IPS-18c (cell line): Measurements from ENCODE around the gene GRIN1.

Experiments used
- H3K4me3 ChIP-seq: 2 replicates; pipeline ENCODE4 v1.7.0; 2013; ENCODE audit warnings: low read depth, mild to moderate bottlenecking, low read length, moderate library complexity; ENCODE audit not compliant: insufficient read depth
- H3K9me3 ChIP-seq: one replicate; pipeline ENCODE4 v1.6.1; 2013; ENCODE audit warnings: mild to moderate bottlenecking, low read length, moderate library complexity; ENCODE audit not compliant: control insufficient read depth, insufficient read depth

The GRIN1 gene

DNA sequence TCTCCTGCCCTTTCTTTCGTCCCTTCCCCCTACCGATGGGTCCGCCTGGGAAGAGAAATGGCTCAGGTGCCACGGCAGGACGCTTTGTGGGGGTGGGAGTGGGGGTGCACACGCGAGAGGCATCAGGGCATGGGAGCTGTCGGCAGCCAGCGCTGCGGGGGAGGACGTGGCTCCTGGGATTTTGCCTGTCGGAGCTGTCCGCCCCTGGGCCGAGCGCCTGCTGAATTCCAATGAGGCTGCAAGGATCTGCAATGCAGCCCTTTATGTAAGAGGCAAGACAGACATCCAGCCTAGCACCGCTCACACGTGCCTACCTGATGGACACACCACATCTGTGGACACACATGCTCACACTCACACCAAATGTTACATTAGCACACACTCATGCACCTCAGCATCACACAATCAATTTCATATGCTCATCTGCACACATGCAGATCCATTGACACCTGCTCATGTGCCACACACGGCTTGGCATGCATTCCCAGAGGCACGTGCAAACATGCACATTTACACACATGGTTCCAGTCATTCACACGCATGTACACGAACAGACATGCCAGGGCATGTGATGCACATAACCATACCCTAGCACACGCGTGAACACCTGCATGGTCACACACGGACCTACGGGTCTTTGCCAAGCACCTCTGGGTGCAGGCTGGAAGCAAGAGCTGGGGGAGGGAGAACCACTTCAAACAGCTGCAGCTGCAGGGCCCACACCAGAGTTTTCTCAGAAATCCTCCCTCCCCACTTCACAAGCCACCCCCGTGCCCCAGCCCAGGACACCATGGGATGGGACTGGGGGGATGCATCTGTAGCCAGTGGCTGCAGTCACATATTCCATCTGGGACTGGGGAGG lies 1.4 kb downstream of the GRIN1 start:
- Histone ChIP-seq H3K9me3 (peaks cover 5% of the 10 kb centered on the region), H3K4me3 (no peak overlapping the region)

DNA sequence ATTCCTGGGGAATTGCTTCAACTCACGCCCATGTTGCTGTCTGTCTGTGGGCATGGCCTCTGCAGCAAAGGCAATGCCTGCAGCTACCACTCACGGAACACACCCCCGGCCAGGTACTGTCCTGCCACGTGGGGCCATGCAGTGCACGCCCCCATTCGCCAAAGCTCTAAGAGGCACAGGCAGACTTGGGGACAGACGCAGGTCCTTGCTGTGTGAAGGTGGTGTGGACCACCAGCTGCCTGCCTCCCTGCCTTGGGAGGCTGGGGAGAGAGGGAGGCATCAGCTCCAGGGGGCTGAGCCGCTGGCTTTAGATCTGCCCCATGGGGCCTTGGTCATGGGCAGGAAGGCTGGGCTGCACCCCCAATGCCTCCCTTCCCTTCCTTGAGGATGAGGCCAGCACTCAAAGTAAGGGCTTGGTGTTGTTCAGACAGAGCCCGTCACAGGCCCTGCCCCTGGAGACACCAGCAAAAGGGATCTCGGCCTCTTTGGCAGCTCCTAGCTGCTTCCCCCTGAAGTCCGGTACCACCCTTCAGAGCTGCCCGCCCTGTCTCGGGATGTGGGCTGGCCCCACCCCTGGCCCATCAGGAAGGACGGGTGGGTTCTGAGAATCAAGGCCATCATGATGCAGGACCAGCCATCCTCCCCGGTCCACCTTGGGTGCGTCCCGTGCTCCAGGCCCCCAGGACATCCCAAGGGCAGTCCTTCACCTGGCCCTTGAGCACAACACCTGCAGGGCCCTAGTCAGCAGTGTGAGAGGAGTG lies 2.3 kb downstream of the GRIN1 start:
- H3K9me3 ChIP-seq = peaks cover 5% of the 10 kb centered on the region
- no peak overlapping the region for H3K4me3 ChIP-seq

DNA sequence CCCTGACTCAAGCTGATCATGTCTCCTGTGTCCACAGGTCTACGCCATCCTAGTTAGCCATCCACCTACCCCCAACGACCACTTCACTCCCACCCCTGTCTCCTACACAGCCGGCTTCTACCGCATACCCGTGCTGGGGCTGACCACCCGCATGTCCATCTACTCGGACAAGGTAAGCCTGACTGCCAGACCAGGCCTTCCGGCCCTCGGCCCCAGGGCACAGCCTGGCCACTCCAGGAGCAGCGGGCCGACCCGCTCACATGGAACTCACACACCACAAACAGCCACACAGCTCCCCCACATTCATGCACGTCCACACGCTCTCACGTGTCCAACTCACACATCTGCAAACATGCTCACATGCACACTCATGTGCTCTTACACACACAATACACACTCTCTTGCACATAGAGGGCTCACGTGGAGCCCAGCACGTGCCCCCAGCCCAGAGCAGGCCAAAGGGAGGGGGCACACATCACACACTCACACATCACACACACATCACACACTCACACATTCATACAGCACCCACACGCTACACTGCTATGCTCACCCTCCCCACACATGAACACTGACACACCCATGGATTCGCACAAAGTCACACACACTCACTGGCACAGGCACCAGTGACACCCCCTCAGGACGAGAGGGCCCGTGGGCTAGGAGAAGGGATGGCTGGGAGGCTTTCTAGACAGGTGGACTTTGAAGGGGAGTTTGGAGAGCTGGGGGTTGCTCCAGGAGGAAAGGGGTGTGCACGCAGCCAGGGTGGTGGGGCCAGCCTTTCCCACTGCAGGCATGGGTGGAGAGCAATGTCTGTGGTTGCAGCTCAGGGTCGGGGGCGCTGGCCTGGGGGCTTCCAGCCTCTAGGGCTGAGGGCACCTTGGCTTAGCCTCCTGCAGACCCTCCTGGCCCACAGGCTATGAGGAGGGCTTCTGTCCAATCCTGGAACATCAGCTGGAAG lies 3.3 kb downstream of the GRIN1 start:
- Histone ChIP-seq H3K9me3 (peaks cover 5% of the 10 kb centered on the region), H3K4me3 (no peak overlapping the region)

DNA sequence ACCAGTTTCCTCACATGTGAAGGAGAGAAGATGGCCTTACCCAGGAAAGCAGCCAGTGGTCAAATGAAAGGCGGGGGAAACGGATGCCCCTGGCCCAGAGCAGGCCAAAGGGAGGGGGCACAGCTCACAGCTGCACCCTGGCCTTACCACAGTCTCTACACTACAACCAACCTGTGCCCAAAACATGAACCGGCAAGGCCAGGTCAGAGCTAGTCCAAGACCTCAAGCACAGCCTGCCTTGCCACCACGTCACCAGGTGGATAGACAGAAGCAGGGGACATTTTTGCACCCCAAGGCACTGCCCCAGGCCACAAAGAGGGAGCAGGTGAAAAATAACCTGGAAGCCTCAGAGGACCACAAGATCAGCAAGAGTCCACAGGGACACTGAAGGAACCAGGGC lies 4.5 kb downstream of the GRIN1 start:
- no peak overlapping the region for H3K4me3 ChIP-seq
- peaks cover 5% of the 10 kb centered on the region for H3K9me3 ChIP-seq

DNA sequence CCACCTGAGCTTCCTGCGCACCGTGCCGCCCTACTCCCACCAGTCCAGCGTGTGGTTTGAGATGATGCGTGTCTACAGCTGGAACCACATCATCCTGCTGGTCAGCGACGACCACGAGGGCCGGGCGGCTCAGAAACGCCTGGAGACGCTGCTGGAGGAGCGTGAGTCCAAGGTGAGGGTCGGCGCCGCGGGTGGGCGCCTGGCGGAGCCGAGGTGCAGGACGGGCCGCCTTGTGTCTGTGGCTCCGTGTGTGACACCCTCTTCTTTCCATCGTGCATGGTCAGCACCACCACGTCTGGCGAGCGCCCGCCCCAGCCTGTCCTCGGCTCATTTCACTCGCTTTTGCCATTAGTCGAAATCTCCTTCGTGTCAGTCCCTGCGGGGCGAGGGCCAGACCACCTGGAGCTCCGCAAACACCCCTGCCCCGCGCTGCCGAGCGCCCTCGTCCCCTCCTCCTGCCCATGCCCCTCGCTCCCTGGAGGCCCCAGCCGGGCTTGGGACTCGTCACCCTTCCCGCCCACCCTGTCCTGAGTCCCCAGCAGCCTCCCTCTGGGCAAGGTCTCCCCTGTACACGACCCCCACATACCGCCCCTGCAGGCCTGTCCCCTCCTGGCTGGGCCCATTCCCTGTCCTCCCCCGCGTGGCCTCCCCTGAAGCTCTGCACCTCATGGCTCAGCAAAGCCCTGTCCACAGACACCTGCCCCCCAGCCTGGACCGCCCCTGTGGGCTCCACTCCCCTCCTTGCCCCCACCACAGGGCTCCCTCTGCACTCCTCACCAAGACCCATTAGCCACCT lies 7.0 kb downstream of the GRIN1 start:
- no peaks in the 10 kb centered on the region for H3K9me3 ChIP-seq
- no peak overlapping the region for H3K4me3 ChIP-seq

DNA sequence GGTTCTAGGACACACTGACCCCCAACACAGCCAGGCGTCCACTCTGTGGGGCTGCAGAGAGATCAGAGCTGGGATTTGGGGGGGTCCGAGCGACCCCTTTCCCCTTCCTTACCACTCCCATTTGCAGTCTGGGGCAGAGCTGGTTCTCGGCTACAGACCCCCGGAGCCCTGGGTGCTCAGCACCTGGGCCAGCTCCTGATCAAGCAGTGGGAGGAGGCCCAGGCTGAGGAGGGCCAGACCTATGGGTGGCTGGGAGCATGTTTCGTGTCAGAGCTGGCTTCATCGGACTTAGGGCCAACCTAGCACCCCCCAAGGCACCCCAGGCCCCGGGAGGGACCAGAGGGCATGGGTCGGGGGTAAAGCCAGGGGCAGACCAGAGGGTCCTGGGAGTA lies 7.6 kb downstream of the GRIN1 start:
- no peak overlapping the region for H3K4me3 ChIP-seq
- H3K9me3 ChIP-seq = no peaks in the 10 kb centered on the region

DNA sequence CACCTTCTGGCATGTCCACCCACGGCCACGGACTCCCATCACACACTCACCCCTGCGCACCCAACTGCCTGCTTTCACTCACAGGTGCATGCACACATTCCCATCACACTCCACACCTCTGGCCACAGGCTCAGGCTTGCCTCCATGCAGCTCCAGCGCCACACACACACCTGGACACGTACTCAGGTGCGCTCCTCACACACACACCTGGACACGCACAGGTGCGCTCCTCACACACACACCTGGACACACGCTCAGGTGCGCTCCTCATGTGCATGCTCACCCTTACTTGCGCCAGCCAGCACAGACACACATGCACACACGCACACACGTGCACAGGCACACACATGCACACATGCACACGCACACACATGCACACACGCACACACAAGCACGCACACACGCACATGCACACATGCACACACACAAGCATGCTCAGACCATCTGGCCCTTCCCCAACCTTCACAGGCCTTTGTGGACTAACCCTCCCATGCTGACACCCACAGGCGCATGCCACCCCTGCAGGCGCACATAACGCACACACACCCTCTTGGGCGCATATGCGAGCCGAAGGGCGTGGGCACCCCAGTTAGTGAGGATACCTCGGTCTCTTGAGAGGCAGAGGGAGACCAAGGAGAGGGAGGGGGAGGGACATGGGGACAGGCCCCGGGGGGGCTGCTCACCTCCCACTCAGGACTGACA lies 8.3 kb downstream of the GRIN1 start:
- Histone ChIP-seq H3K9me3 (no peaks in the 10 kb centered on the region), H3K4me3 (no peak overlapping the region)

DNA sequence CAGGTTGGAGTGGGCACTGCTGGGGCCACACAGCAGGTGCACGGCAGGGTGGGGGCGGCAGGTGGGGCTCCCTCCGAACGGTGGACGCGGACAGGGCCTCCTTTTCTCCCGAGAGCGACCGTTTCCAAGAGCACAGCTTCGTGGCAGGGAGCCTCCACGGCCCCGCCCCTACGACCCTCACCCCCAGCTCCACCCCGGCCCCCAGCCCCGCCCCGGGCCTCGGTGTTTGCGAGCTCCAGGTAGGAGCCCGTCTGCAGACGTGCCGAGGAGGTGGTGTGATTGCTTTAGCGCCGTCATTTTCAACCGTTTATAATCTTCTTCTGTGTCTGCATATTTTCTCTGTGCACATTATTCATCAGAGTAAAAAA lies 8.8 kb downstream of the GRIN1 start:
- no peaks in the 10 kb centered on the region for H3K9me3 ChIP-seq
- no peak overlapping the region for H3K4me3 ChIP-seq

DNA sequence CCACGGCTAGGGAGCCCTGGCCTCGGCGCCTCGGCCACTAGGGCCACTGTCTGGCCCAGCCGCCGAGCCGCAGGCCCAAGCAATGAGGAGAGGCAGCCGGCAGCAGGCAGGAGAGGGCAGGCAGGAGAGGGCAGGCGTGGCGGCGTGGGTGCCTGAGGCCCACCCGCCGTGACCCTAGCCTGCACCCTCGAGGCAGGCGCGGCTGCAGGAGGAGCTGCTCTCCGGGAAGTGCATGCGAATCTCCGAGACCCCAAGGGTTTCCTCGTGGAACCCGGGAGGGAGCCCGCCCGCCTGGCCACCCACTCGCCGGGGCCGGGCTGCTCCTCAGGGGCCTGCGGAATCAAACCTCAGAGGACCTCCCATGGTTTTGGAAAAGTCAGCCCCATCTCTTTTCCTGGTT lies 9.3 kb downstream of the GRIN1 start:
- no peaks in the 10 kb centered on the region for H3K9me3 ChIP-seq
- H3K4me3 ChIP-seq = no peak overlapping the region

DNA sequence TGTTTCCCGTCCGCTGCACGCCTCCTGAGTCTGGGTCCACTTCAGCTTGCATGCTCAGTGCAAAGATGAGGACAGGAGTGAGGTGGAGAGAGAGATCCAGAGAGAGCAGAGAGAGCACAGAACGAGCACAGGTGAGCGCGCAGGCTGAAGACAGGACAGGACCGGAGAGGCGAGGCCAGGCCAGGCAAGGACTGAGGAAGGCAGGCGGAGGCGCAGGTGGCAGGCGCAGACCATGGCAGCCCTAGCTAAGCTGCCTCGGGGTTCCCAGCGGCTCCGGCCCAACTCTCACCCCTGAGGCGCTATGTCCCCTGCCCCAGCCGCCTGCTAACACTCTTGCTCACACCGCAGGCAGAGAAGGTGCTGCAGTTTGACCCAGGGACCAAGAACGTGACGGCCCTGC lies 9.7 kb downstream of the GRIN1 start:
- Histone ChIP-seq H3K9me3 (no peaks in the 10 kb centered on the region), H3K4me3 (no peak overlapping the region)

DNA sequence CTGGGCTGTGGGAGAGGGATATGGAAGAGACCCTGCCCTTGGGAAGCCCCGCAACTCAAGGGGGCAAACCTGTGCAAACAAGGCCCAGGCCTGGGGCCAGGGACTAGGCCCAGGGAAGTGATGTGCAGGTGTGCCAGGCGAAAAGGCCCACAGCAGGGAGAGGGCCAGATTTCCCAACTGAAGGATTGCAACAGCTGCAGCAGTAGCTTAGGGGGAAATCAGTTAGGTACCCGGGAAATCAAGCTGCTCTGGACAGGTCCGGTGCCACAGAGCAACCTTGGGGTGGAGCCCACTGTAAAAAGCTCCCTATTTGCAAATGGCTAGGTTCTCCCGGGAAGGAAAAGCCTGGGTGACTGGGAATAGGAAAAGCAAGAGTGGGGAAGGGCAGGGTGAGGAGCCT lies 10.4 kb downstream of the GRIN1 start:
- Histone ChIP-seq H3K9me3 (no peaks in the 10 kb centered on the region), H3K4me3 (no peak overlapping the region)

DNA sequence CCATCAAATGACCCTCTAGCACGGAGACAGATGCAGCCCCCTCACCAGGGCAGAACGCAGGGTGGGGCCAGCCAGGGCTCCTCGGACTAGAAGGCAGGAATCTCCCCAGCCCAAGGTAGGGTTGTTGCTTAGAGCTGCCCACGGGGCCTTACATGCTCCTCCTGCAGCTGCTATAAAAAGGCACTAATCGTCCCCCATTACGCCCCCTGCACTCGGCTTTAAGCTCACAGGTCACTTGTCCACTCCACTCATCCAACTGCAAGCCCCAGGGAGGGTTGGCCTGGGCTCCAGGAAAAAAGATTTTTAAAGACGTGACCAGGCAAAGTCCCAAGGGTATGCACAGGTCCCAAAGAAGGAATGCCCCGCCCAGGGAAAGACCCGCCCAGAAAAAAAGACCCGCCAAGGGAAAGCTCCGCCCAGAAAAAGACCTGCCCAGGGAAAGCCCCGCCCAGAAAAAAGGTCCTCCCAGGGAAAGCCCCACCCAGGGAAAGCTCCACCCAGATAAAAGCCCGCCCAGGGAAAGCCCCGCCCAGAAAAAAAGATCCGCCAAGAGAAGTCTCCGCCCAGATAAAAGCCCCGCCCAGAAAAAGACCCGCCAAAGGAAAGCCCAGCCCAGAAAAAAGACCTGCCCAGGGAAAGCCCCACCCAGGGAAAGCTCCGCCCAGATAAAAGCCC lies 11.1 kb downstream of the GRIN1 start:
- Histone ChIP-seq H3K4me3 (peak overlapping the region; percentile 6; the same call in 1 of the 2 replicates), H3K9me3 (no peaks in the 10 kb centered on the region)

DNA sequence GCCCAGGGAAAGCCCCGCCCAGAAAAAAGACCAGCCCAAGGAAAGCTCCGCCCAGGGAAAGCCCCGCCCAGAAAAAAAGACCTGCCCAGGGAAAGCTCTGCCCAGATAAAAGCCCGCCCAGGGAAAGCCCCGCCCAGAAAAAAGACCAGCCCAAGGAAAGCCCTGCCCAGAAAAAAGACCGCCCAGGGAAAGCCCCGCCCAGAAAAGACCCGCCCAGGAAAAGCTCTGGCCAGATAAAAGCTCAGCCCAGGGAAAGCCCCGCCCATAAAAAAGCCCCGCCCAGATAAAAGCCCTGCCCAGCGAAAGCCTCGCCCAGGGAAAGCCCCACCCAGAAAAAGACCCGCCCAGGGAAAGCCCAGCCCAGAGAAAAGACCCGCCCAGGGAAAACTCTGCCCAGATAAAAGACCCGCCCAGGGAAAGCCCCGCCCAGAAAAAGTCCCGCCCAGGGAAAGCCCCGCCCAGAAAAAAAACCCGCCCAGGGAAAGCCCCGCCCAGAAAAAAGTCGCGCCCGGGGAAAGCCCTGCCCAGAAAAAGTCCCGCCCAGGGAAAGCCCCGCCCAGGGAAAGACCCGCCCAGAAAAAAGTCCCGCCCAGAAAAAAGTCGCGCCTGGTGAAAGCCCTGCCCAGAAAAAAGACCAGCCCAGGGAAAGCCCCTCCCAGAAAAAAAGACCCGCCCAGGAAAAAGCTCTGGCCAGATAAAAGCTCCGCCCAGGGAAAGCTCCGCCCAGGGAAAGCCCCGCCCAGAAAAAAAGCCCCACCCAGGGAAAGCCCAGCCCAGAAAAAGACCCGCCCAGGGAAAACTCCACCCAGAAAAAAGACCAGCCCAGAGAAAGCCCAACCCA lies 11.9 kb downstream of the GRIN1 start:
- Histone ChIP-seq H3K9me3 (no peaks in the 10 kb centered on the region), H3K4me3 (no peak overlapping the region)

DNA sequence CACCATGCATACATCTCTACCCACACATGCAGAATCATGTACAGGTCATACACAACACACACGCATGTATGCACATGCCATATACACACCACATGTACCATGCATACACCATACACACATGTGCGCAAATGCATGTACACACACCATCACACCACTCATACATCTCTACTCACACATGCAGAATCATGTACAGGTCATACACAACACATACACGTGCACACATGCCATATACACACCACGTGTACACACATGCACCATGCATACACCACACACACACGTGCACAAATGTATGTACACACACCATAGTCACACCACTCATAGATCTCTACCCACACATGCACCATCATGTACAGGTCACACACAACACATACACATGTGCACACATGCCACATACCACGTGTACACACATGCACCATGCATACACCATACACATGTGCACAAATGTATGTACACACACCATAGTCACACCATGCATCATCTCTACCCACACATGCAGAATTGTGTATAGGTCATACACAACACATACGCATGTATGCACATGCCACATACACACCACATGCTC lies 14.0 kb downstream of the GRIN1 start:
- H3K4me3 ChIP-seq = no peak overlapping the region
- H3K9me3 ChIP-seq = no peaks in the 10 kb centered on the region
